ENCODE results near the gene INTS3. TPM values are rescaled to one million over a fixed set of nuclear protein-coding genes. Genes with fewer than 3 reads are reported as not detected.
A peak's percentile ranks its signal among the peaks of the same experiment; 100 is the strongest.

Gene INTS3
- total RNA-seq, 8 experiments from 2014 or later = 33.0 to 70.4 (median 44.9) TPM

DNA sequence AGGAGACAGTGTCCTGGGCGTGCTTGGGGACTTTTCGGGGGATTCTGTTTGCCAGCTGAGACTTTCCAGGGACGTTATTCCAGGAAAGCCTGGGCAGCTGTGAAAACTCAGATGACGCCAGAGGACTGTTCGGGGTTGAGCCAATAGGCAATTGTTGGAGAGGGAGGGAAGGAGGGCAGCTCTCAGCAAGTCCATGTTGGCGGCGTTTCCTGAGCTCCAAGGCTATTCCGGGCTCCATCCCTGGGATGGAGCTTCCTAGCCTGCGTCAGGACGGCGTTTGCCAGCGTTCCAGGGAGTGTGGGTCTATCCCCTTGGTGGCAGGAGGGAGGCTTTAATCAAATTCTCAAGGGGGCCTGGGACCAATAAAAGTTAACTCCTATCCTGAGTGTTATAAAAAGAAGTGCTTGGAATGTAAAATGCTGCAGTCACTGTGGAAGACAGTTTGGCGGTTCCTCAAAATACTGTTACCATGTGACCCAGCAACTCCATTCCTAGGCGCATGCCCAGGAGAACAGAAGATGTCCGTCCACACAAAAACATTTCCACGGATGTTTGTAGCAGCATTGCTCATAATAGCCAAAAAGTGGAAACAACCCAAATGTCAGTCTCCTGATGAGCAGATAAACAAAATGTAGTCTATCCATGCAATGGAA, 62.6 kb downstream of the INTS3 start:
- peak in 3 of 8 experiments; percentile 66 to 79 (median 71) for ATAC-seq (replicated peaks in 6 of 8)
- in situ Hi-C loops (cut with MboI; ENCODE audit: low pct_unique_long_range_greater_than_20kb in 2 of 9, low sequenced_read_pairs in 9 of 9, unreplicated experiment in 9 of 9) = no loop called here
- no peak overlapping the region for H3K4me3 ChIP-seq
- 0 to 91% (median 80%) methylated on average over 1 to 16 of the region's 16 CpGs for WGBS, 10 experiments
- no peak overlapping the region for H3K27ac ChIP-seq
- H3K4me1 ChIP-seq (replicated peaks in 1 of 2) = peaks cover 38 to 39% of the 10 kb centered on the region in 2 donors

DNA sequence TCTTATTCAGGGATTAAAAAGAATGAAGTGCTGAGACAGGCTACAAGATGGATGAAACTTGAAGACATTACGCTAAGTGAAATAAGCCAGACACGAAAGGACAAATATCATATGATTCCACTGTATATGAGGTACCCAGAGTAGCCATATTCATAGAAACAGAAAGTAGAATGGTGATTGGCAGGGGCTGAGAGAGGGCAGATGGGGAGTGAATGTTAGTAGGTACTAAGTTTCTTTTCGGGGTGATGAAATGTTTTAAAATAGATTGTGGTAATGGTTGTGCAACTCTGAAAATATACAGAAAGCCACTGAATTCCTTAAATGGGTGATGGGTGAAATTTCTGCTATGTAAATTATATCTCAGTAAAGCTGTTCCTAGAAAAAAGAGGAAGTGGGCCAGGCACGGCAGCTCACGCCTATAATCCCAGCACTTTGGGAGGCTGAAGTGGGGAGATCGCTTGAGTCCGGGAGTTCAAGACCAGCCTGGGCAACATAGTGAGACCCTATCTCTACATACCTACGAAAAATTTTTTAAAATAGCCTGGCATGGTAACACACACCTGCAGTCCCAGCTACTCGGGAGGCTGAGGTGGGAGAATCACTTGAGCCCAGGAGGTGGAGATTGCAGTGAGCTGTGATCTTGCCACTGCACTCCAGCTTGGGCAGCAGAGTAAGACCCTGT, 63.3 kb downstream of the INTS3 start:
- in situ Hi-C loops (cut with MboI; ENCODE audit: low pct_unique_long_range_greater_than_20kb in 2 of 9, low sequenced_read_pairs in 9 of 9, unreplicated experiment in 9 of 9) = no loop called here
- Histone ChIP-seq H3K4me3 (no peak overlapping the region), H3K27ac (no peak overlapping the region), H3K4me1 (replicated peaks in 1 of 2) (peaks cover 43 to 44% of the 10 kb centered on the region in 2 donors)
- peak in 3 of 8 experiments; percentile 12 to 66 (median 62) for ATAC-seq (replicated peaks in 6 of 8)
- 0 to 100% (median 96%) methylated on average over 1 to 9 of the region's 9 CpGs; no CpG with 5 or more reads in 2 of the 10 experiments for WGBS, 10 experiments

DNA sequence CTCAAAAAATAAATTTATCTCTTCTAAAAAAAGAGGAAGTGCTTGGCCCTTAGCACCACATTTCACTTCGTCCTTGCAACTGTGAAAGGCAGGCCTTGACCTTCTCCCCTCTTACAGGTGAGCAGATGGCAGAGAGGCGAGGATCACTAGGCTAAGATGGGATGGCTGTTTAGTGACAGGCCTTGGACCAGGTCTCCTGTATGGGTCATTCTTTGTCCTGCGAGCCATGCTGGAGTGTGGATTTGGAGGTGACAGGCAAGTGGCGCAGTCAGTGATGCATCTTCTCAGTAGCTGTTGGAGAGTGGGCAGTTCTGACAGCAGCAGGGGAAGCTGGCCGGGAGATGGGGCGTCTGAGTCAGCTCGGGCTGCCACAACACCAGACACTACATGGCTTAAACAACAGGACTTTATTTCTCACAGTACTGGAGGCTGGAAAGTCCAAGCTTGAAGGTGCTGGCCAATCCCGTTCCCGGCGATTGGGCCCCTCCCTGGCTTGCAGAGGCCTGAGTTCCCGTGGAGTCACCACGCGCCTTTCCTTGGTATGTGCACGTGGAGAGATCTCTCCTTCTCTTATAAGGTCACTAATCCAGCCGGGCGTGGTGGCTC, 63.9 kb downstream of the INTS3 start:
- Histone ChIP-seq H3K27ac (no peak overlapping the region), H3K4me1 (replicated peaks in 1 of 2) (peaks cover 48% of the 10 kb centered on the region in 2 donors), H3K4me3 (no peak overlapping the region)
- in situ Hi-C loops (cut with MboI; ENCODE audit: low pct_unique_long_range_greater_than_20kb in 2 of 9, low sequenced_read_pairs in 9 of 9, unreplicated experiment in 9 of 9) = no loop called here
- 69 to 100% (median 89%) methylated on average over 1 to 8 of the region's 16 CpGs; no CpG with 5 or more reads in 5 of the 10 experiments for WGBS, 10 experiments
- no peak for ATAC-seq (replicated peaks in 6 of 8)

DNA sequence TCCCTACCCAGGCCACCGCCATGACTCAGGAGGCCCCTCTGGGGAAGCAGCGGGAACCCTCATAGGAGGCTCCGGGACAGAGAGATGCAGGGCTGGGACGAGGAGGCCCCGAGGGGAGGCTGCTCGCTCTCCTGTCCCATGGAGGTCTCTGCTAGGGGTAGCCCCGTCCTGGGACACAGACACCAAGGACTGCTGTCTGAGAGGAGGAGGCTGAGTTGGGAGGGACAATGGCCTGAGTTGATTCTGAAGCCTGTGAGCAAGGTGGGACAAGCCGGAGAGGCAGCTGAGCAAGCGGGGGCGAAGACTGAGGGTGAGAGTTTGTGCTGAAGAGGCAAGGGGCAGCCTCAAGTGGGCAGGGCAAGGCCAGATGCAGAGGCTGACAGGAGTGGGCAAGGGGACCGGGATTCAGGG, 64.8 kb downstream of the INTS3 start:
- H3K27ac ChIP-seq = peak overlapping the region; percentile 22 to 94
- WGBS, 10 experiments = 53 to 100% (median 64%) methylated on average over 3 to 8 of the region's 11 CpGs; no CpG with 5 or more reads in 5 of the 10 experiments
- H3K4me3 ChIP-seq = no peak overlapping the region
- H3K4me1 ChIP-seq (replicated peaks in 1 of 2) = peaks cover 48 to 55% of the 10 kb centered on the region in 2 donors
- in situ Hi-C loops (cut with MboI; ENCODE audit: low pct_unique_long_range_greater_than_20kb in 2 of 9, low sequenced_read_pairs in 9 of 9, unreplicated experiment in 9 of 9) = no loop called here
- ATAC-seq (replicated peaks in 6 of 8) = peak in 3 of 8 experiments; percentile 5 to 12 (median 11)

DNA sequence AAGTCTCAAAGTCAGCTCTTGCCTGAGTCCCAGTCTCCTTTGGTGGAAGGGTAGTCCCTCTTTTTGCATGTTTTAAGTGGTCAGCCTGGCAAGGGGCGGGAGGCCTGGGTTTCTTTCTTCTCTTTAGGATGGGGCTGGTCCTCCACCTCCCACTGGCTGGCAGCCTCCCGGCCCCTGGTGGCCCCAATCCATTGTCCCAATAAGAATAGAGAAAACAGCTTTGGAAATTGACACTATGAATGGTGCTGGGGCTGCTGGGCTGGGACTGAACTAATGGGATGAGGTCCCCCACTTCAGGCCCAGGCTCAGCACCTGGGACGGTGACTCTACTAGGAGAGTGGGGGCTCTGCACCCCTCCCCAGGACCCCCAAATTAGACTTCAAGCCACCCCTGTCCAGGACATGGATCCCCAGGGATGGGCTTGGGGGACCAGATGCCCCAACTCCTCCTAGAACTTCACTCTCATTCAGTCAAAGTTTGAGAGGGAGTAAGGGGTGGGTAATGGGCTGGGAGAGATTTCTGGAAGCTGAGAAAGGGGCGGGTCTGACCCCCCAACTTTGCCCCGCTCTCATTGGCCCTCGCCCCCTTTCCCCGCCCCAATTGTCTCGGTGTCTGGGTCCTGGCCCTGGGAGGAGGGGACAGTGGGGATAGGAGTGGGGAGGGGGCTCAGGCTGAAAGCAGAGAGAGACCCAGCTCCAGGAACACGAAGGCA, 65.6 kb downstream of the INTS3 start:
- ATAC-seq (replicated peaks in 6 of 8) = peak in 4 of 8 experiments; percentile 5 to 18 (median 8)
- WGBS, 10 experiments = 17 to 100% (median 71%) methylated on average over 1 to 2 of the region's 9 CpGs; no CpG with 5 or more reads in 5 of the 10 experiments
- Histone ChIP-seq H3K27ac (peak overlapping the region; percentile 84 to 94), H3K4me1 (replicated peaks in 1 of 2) (peaks cover 48 to 60% of the 10 kb centered on the region in 2 donors), H3K4me3 (peak overlapping the region in 2 of 5 donors; percentile 16 to 23)
- in situ Hi-C loops (cut with MboI; ENCODE audit: low pct_unique_long_range_greater_than_20kb in 2 of 9, low sequenced_read_pairs in 9 of 9, unreplicated experiment in 9 of 9) = no loop called here

DNA sequence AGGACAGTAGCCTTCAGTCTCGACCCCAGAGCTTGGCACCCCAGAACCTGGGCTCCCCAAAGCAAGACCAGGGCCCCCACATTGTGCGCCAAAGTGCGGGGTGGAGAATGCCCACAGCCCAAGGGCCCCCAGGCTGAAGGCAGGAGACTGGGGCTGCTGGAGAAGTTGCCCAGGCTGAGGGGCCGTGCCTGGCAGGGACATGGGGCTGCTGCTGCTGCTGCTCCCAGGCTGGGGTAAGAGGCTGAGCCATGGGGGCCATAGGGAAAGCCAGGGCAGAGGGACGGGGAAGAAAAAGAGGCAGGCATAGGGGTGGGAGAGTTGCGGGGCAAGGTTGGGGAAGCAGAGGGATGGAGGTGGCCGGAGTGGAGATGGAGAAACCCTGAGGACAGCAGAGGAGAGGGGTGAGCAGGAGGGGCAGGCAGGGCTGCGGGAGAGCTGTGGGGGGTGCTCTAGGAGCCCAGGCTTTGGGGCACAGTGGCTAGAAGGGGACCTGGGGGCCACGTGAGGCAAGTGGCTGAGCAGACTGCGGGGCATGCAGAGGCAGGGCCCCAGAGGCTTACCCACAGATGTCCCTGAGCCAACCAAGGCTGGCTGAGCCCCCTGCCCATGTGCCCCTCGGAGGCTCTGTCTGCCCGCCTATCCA, 66.2 kb downstream of the INTS3 start:
- H3K4me1 ChIP-seq (replicated peaks in 1 of 2) = peaks cover 48 to 60% of the 10 kb centered on the region in 2 donors
- peak overlapping the region in 3 of 5 donors; percentile 7 to 23 (median 16) for H3K4me3 ChIP-seq
- peak in 4 of 8 experiments; percentile 9 to 21 (median 13) for ATAC-seq (replicated peaks in 6 of 8)
- in situ Hi-C loops (cut with MboI; ENCODE audit: low pct_unique_long_range_greater_than_20kb in 2 of 9, low sequenced_read_pairs in 9 of 9, unreplicated experiment in 9 of 9) = no loop called here
- H3K27ac ChIP-seq = peak overlapping the region; percentile 84 to 94
- 0 to 30% (median 13%) methylated on average over 1 to 3 of the region's 12 CpGs; no CpG with 5 or more reads in 7 of the 10 experiments for WGBS, 10 experiments

DNA sequence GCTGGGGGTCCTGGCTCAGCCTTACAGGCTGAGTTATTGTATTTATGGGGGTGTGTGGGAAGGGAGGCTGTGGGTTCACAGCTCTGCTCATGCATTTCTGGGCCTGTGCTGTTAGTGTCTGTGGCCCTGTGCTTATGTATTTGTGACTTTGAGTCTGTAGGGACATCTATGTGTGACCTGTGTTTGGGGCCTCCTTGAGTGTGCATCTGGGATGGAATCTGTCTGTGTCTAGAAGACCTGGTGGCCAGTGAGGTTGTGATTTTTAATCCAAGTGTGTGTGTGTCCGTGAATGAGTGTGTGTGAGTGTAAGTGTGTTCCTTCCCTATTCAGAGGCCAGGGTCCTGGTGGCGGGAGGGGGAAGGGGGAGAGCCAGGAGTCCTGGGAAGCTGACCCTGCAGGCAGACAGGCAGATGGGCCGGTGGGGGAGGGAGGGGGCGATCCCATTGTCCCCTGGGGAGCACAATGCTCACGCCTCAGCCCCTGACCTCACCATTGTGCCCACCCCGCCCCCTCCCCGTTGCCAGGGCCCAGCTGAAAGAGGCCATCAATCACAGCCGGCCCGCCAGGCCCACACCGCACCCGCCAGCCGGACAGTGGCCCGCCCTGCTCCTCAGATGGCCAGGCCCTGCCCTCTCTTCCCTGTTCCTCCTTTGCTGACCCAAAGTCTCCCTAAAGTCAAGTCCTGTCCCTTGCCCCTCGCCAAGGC, 66.9 kb downstream of the INTS3 start:
- in situ Hi-C loops (cut with MboI; ENCODE audit: low pct_unique_long_range_greater_than_20kb in 2 of 9, low sequenced_read_pairs in 9 of 9, unreplicated experiment in 9 of 9) = no loop called here
- peaks cover 48 to 60% of the 10 kb centered on the region in 2 donors for H3K4me1 ChIP-seq (replicated peaks in 1 of 2)
- peak in 7 of 8 experiments; percentile 4 to 83 (median 80) for ATAC-seq (replicated peaks in 6 of 8)
- peak overlapping the region in 3 of 5 donors; percentile 7 to 23 (median 16) for H3K4me3 ChIP-seq
- WGBS, 10 experiments = 0% methylated on average over 1 of the region's 14 CpGs; no CpG with 5 or more reads in 8 of the 10 experiments
- H3K27ac ChIP-seq = peak overlapping the region; percentile 84 to 94

DNA sequence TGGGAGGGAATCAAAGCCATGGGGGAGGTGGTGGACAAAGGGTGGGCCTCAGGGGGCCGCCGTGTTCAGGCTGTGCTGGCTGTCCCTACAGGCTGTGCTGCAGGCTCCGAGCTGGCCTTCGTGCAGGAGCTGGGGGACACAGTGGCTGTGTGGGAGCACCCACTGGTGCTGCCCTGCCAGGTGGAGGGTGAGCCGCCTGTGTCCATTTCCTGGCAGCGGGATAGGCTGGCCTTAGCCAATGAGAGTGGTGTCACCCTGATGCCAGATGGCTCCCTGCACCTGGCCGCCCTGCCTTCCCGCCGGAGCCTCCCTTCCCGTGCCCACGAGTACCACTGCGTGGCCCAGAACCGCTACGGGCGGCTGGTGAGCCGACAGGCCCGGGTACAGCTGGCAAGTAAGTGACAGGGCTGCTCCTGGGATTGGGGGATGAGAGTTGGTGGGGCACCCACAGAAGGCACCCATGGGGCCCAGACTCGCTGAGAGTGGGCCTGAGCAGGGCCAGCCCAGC, 67.5 kb downstream of the INTS3 start:
- ATAC-seq (replicated peaks in 6 of 8) = peak in 5 of 8 experiments; percentile 38 to 55 (median 46)
- Histone ChIP-seq H3K4me1 (replicated peaks in 1 of 2) (peaks cover 48 to 60% of the 10 kb centered on the region in 2 donors), H3K27ac (peak overlapping the region; percentile 84 to 94), H3K4me3 (peak overlapping the region in 2 of 5 donors; percentile 6 to 21)
- 55 to 72% (median 62%) methylated on average over 5 to 14 of the region's 18 CpGs; no CpG with 5 or more reads in 6 of the 10 experiments for WGBS, 10 experiments
- in situ Hi-C loops (cut with MboI; ENCODE audit: low pct_unique_long_range_greater_than_20kb in 2 of 9, low sequenced_read_pairs in 9 of 9, unreplicated experiment in 9 of 9) = no loop called here

DNA sequence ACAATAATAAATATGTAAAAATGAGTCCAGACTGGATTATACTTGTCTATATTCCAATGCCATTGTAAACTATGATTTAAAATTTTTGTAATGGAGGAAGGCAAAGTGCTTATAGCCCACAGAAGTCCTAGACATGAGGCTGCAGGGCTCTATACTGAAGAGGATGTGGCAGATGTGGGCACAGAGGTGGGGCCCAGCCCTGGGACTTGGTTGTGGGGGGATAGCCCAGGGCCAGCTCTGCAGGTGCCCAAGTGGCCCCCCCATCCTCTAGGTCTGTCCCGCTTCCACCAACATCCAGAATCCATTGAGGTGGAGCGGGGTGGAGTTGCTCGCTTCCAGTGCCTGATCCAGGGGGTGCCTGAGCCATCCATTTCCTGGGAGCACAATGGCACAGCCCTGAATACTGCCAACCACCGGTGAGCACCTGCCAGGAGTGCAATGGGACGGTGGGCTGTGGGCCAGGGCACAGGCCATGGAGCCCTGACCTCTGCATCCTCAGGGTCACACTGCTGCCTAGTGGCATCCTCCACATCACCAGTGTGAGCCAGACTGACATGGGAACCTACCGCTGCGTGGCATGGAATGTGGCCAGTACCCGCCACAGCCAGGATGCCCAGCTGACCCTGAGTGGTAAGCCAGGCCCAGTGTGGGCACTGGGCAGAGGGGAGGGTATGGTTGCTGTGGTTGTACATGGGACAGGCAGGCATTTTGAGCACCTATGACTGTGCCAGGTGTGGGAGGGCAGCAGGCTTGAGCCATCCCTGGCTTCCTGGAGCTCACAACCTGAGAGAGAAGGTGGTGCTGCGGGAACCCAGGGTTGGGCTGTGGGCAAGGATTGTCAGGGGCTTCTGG, 68.3 kb downstream of the INTS3 start:
- in situ Hi-C loops (cut with MboI; ENCODE audit: low pct_unique_long_range_greater_than_20kb in 2 of 9, low sequenced_read_pairs in 9 of 9, unreplicated experiment in 9 of 9) = no loop called here
- H3K27ac ChIP-seq = peak overlapping the region; percentile 84 to 94
- WGBS, 10 experiments = 71 to 100% (median 85%) methylated on average over 1 to 7 of the region's 9 CpGs; no CpG with 5 or more reads in 4 of the 10 experiments
- H3K4me3 ChIP-seq = no peak overlapping the region
- H3K4me1 ChIP-seq (replicated peaks in 1 of 2) = peaks cover 48 to 60% of the 10 kb centered on the region in 2 donors
- ATAC-seq (replicated peaks in 6 of 8) = no peak

DNA sequence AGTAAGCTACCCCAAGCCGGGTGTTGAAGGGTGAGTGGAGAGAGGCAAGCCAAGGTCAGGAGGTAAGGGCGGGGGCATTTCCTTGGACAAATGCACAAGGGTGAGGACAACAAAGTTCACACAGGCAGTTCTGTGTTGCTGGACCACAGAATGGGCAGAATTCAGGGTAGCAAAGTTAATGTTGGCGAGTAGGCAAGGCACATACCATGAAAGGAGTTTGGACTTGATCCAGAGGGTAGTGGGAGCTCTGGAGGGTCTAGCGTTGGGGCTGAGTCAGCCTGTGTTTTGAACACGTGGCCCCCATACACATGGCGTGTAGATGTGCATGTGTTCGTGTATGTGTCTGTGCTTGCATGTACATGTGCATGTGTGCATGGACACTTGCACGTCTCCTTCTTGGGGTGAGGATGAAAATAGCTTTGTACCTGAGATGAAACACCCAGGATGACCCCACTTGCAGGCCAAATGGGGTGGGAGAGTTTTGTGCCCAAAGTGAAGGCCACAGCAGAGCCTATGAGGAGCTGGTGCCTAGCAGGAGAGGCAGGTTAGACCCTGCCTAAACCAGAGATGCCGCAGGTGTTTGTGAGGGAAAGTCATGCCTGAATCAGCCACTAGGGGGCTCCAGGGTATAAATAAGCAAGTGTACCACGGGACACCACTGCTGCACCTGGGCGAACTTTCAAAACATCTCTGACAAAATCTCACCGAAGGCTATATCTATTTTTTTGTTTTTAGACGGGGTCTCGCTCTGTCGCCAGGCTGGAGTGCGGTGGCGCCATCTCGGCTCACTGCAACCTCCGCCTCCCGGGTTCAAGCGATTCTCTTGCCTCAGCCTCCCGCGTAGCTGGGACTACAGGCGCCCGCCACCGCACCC, 69.2 kb downstream of the INTS3 start:
- peak in 3 of 8 experiments; percentile 57 to 79 (median 70) for ATAC-seq (replicated peaks in 6 of 8)
- in situ Hi-C loops (cut with MboI; ENCODE audit: low pct_unique_long_range_greater_than_20kb in 2 of 9, low sequenced_read_pairs in 9 of 9, unreplicated experiment in 9 of 9) = no loop called here
- Histone ChIP-seq H3K4me1 (replicated peaks in 1 of 2) (peaks cover 43 to 56% of the 10 kb centered on the region in 2 donors), H3K4me3 (no peak overlapping the region), H3K27ac (no peak overlapping the region)
- WGBS, 10 experiments = 12 to 95% (median 65%) methylated on average over 3 to 18 of the region's 26 CpGs; no CpG with 5 or more reads in 2 of the 10 experiments

Measured in motor neuron (in vitro differentiated cells).